ENCODE measurements around the gene MSH3.

The MSH3 gene

DNA sequence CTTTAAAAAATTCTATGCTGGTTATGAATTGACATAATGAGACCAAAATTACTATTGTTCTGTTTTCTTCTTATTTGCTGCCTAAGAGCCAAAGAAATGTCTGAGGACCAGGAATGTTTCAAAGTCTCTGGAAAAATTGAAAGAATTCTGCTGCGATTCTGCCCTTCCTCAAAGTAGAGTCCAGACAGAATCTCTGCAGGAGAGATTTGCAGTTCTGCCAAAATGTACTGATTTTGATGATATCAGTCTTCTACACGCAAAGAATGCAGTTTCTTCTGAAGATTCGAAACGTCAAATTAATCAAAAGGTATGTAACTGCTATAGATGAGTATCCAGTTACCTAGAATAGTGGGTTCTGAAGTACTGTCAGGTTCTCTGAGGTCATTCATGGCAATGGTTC is 10.6 kb downstream of the MSH3 start:
- TF ChIP-seq, protein P1, sequence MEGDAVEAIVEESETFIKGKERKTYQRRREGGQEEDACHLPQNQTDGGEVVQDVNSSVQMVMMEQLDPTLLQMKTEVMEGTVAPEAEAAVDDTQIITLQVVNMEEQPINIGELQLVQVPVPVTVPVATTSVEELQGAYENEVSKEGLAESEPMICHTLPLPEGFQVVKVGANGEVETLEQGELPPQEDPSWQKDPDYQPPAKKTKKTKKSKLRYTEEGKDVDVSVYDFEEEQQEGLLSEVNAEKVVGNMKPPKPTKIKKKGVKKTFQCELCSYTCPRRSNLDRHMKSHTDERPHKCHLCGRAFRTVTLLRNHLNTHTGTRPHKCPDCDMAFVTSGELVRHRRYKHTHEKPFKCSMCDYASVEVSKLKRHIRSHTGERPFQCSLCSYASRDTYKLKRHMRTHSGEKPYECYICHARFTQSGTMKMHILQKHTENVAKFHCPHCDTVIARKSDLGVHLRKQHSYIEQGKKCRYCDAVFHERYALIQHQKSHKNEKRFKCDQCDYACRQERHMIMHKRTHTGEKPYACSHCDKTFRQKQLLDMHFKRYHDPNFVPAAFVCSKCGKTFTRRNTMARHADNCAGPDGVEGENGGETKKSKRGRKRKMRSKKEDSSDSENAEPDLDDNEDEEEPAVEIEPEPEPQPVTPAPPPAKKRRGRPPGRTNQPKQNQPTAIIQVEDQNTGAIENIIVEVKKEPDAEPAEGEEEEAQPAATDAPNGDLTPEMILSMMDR (IDR thresholded peaks at IDR 0.05; ENCODE audit: low read depth, low read length) = no peak
- no peak for DNase-seq (ENCODE audit: low read depth, low spot score)
- H3K4me3 ChIP-seq (ENCODE audit: low read depth, low read length) = no peak overlapping the region
- in situ Hi-C loops (cut with HindIII; ENCODE audit: low sequenced_read_pairs) = no loop called here

DNA sequence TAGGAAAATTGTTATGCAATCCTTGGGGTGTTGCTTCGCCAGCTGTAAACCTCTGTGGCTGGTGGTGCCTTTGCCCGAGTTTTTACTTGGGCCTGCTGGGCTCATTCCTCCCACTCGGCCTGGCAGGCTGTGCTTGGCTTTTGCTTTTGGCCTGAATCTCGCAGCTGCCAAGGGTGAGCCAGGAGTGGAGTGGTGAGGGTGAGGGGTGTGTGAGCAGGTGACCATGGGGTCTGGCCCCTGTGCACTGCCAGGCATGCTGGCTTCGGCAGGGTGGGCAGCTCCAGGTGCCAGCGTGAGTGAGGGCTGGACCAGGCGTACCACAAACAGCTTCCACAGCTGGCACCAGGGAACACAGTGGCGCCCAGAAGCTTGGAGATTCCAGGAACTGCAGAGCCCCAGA is 12.9 kb downstream of the MSH3 start:
- TF ChIP-seq, protein P1 (IDR thresholded peaks at IDR 0.05; ENCODE audit: low read depth, low read length) = no peak
- H3K4me3 ChIP-seq (ENCODE audit: low read depth, low read length) = no peak overlapping the region
- DNase-seq (ENCODE audit: low read depth, low spot score) = no peak
- in situ Hi-C loops (cut with HindIII; ENCODE audit: low sequenced_read_pairs) = no loop called here

DNA sequence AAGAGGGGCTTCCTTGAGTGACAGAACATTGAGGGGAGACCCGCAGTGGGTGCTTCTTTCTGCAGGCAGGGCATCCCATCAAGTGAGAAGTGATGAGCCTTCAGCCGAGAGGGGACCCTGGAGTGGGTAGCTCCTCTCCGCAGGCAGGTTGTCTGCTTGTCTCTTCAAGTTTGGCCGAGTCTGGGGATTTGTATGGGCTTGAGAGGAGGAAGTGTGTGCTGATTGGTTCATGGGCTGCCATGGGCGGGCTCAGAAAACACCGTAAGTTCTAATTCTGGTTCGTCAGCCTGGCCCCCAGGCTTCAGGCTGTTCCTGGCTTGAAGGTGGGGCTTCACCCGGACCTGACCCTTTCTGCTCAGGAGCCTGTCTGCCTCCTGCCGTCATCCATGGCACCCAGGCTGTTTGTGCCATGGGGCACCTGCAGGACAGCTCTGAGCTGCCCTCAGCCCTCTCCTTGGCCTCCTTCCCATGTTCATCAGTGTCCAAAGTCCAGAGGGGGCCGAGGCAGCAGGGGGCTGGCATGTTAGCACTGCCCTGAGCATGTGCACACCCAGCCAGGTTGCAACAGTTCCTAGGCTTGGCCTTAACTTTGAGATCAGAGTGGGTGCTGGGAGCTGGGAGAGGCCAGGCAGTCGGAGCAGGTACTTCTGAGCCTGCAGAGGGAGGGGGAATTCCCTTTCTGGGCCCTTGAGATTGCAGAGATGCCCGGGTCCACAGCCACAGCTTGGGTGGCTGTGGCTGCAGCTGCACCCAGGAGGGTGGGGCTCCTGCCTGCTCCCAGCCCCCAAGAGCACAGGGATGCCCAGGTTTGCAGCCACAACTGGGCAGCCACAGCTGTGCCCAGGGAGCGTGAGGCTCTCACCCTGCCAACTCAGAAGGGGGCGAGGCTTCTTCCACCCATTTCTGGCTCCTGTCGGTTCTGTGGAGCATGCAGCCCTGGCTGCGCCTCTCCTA is 13.8 kb downstream of the MSH3 start:
- TF ChIP-seq, protein P1 (IDR thresholded peaks at IDR 0.05; ENCODE audit: low read depth, low read length) = no peak
- DNase-seq (ENCODE audit: low read depth, low spot score) = no peak
- H3K4me3 ChIP-seq (ENCODE audit: low read depth, low read length) = no peak overlapping the region
- in situ Hi-C loops (cut with HindIII; ENCODE audit: low sequenced_read_pairs) = no loop called here

DNA sequence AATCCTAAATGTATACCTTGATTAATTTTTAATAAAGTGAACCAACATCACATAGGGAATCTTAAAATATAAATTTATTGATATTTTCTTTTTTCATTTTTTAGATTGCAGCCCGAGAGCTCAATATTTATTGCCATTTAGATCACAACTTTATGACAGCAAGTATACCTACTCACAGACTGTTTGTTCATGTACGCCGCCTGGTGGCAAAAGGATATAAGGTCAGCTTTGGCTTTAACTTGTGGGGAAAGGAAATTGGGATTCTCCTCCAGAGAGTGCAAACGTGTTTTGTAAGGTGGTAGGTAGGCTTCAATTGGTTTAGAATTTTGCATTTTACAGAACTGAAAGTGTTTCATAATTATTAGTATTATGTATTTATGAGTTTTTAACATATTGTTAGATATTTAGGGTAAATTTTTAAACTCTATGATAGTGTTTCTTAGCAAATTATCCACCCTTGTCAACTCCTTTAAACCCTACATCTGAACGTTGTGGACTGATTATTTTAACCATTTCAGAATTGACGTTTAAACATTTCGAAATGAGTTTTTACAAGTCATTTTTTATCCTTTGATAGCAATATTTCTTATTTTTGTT is 17.8 kb downstream of the MSH3 start:
- in situ Hi-C loops (cut with HindIII; ENCODE audit: low sequenced_read_pairs) = no loop called here
- no peak overlapping the region for H3K4me3 ChIP-seq (ENCODE audit: low read depth, low read length)
- peak; percentile 68 for DNase-seq (ENCODE audit: low read depth, low spot score)
- TF ChIP-seq, protein P1 (IDR thresholded peaks at IDR 0.05; ENCODE audit: low read depth, low read length) = peak; percentile 90

DNA sequence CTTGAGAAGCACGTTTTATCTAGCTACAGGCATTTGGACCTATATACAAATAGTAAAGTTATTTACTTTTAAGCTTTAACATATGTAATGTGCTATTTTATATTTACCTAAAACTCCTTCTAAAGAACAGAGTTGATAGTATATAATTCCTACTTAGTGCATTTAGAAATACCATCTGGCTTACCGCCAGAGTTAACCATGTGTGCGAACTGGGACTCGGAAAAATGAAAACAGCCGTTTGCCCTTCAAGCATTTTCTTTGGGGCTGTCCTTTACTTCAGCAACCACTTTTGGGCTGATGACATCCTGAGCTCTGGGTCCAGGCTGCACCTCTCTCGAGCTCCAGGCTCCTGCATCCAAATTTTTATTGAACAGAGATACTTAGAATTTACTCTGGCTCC is 22.3 kb downstream of the MSH3 start:
- in situ Hi-C loops (cut with HindIII; ENCODE audit: low sequenced_read_pairs) = no loop called here

DNA sequence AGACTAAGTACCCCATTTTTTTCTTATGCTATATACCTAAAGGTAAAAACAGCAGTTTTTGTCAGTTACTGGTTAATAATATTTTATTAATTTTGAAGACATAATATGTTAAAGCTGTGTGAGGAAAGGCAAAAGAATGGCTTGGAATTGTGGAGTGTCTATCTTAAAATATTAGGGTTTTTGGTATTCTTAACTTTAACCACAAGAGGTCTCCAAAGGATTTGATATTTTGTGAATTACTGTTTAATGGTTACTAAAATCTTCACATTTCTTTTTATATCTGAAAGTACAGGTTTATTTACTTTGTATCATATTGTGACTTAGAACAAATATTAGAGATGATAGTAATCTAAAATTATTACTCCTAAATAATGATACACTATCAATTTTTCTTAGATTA is 32.3 kb downstream of the MSH3 start:
- in situ Hi-C loops (cut with HindIII; ENCODE audit: low sequenced_read_pairs) = no loop called here
- DNase-seq (ENCODE audit: low read depth, low spot score) = peak; percentile 45
- TF ChIP-seq, protein P1 (IDR thresholded peaks at IDR 0.05; ENCODE audit: low read depth, low read length) = no peak
- H3K4me3 ChIP-seq (ENCODE audit: low read depth, low read length) = no peak overlapping the region

More for the DNA sequence above, 22.3 kb downstream of the MSH3 start:
- DNase-seq (ENCODE audit: low read depth, low spot score) = no peak
- TF ChIP-seq, protein P1 (IDR thresholded peaks at IDR 0.05; ENCODE audit: low read depth, low read length) = no peak
- no peak overlapping the region for H3K4me3 ChIP-seq (ENCODE audit: low read depth, low read length)
